Fibroblast of skin of scalp (primary cell): Measurements from ENCODE around the gene SLC1A1.
"Not testable (repeated sequence)": the region's sequence is repeated elsewhere in the genome, so short reads cannot be mapped to it uniquely, and the experiment has no call there.

Experiments
- DNase-seq: peaks from one replicate; pipeline ENCODE4 v3.0.0-alpha.2; 2013

SLC1A1 gene

DNA sequence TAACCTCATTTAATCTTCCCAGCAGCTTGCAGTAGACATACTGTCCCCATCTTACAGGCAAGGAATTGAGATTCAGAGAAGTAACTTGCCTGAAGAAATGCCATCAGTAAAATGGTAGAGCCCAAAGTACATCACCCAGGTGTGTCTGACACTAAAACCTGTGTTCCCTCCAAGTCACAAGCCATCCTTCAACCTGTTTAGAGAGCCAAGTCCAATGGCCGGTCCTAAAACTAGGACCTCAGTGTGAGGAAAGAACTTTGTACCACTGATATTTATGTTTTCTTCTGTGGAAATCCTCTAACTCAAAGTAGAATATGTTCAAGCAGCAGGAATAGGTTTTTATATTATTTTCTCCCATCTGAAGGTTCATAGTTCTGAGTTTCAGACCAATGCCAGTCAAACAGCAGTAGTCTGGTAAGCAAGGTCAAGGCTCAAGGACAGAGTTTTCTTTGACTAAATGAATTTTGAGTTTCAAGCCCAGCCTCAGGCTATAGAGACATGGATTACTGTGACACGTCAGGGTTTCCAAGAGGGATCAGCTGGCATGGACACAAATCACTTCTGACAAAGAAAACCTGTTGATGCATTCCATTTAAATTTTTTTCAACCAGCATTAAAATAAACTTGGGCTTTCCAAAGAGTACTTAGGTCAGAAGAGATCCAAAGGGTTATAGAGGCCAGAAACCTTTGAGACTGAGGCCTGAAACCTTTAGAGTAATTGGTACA lies 90.9 kb downstream of the SLC1A1 start:
- no peak for DNase-seq

- no peak for DNase-seq
Observed at GRCh38 chr9:4581861-4582565, 91.7 kb downstream of the SLC1A1 start.

GRCh38 chr9:4583001-4583400 lies 92.7 kb downstream of the SLC1A1 start:
- DNase-seq = no peak

DNA sequence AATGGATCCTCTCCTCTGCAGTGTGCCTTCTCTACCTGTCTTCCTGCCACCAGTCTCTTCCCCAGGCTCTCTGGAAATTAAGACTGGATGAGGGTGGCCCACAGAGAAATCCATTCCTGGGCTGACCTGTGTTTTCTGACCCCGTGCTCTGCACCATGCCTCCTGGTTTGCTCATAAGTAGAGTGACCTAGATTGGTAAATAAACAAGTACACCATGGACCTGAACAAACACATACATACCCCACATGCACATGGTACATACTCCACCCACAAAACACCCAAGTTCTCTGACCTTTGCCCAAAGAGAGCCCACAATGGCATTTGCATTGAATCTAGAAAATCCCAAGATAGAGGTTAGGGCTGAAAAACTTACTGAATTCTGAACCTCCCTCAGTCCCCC lies 94.4 kb downstream of the SLC1A1 start:
- DNase-seq = no peak

DNA sequence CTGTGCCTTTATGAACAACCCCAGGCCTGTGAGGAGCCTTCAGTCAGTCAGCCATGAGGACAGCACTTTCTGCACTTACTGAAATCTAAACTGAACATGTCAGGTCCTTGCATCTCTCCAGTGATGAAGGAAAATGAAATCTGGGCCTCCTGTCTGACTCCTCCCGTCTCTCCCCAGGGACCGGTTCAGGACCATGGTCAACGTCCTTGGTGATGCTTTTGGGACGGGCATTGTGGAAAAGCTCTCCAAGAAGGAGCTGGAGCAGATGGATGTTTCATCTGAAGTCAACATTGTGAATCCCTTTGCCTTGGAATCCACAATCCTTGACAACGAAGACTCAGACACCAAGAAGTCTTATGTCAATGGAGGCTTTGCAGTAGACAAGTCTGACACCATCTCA lies 94.9 kb downstream of the SLC1A1 start:
- DNase-seq = peak; percentile 18

DNA sequence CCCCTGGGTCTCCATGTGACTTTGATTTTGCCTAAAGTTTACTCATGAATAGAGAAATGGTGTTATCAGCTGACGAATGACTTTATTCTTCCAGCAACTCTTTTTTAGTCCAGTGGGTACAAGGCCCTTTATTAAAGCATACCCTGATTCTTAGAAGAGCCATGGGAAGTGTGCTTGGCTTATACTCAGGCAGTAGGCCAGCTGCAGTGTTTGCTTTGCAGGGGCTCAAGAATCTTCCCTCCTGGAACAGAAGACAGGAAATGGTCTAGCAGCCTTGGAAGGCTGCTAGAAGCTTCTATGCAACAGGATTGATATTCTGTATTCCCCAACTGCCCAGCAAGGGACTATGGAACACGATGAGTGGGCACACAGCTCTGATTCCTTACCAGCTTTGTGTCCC lies 98.5 kb downstream of the SLC1A1 start:
- DNase-seq = no peak

GRCh38 chr9:4590430-4591122 lies 100.3 kb downstream of the SLC1A1 start:
- DNase-seq = no peak

GRCh38 chr9:4591123-4591500 lies 100.8 kb downstream of the SLC1A1 start:
- DNase-seq = no peak

- DNase-seq = no peak
Observed at GRCh38 chr9:4592295-4592694, 102.0 kb downstream of the SLC1A1 start.

DNA sequence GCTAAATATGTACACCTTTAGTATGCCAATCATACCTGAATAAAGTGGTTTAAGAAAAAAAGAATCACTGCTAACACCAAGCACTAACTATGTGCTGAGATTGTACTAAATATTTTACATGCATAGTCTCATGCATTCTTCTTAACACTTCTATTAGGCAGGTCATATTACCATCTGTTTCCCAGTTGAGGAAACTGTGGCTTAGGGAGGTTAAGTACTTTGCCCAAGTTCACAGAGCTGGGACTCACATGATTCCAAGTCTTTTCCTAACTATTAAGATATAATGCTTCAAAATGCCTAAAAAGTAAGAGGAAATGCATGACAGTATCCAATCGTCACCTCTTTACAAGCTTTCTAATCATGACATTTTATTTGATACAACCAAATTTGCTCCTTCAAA lies 102.6 kb downstream of the SLC1A1 start:
- DNase-seq = no peak

GRCh38 chr9:4594545-4594944 lies 104.3 kb downstream of the SLC1A1 start:
- DNase-seq = no peak

DNA sequence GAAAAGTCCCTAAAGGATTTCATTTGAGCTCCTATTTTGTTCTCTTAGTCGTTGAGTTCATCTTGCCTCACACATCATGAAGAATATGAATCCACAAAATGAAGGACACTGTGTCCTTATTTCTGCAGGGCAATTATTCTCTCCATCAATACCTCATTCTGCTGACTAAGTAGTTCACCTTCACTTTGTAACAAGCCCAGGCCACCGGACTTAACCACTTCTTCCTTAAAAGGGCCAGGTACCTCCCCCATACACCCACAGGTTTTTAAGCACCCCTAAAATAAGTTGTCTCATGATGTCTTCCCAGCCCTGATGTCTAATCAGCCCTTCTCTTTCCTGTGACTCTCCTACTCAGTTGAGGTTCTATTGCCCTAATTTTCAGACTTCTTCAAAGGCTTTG lies 104.7 kb downstream of the SLC1A1 start:
- DNase-seq = no peak

DNA sequence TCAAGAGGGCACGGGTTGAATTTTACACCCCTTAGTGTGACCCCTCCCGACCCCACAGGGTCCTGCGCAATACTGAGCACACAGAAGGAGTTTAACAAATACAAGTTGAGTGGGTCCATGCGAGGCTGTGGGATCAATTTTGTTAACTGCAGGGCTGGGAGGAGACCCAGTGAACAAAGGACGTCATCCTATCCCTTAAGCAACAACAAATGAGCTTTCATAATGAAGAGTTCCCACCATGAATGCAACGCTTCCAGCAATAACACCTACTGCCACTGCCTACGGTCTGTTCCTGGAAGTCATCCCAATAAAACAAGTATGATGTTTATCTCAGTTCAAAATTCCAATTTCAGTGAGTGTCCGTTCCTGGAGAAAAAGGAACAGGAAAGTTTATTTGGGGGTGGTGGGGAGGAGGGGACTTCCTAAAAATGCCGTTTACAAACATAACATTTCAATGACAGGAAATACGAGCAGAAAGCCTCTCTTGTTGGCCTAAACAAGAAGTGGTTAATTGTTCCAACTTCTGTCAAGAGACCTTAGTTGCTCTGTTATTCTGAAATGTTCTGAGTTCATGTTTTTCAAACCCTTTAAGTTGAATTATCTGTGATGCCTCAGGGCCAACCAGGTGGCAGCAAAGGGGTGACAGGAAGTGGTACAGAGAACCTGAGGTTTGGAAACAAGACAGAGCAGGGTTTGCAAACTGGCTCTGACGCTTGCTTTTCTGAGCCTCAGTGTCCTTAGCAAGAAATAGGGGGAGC lies 106.1 kb downstream of the SLC1A1 start:
- no peak for DNase-seq

GRCh38 chr9:4600368-4600767 lies 110.1 kb downstream of the SLC1A1 start:
- no peak for DNase-seq

DNA sequence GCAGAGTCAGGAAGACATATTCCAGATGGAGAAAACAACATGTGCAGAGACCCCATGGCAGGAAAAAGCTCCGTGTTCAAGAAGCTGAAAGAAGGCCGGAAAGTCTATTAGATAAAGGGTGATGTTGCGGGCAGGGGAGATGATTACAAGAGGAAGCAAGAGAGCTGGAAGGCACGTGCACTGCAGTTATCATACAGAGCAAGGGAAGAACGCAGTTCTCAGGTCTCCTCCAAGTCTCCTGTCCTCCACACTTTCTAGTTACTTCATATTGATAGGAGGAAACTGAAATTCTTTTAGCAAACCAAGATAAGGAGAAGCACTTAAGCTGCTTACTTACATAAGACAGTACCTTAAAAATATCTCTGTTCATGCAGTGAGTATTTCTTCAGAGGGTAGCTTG lies 113.6 kb downstream of the SLC1A1 start:
- no peak for DNase-seq

GRCh38 chr9:4604678-4605095 lies 114.4 kb downstream of the SLC1A1 start:
- peak; percentile 63 for DNase-seq

DNA sequence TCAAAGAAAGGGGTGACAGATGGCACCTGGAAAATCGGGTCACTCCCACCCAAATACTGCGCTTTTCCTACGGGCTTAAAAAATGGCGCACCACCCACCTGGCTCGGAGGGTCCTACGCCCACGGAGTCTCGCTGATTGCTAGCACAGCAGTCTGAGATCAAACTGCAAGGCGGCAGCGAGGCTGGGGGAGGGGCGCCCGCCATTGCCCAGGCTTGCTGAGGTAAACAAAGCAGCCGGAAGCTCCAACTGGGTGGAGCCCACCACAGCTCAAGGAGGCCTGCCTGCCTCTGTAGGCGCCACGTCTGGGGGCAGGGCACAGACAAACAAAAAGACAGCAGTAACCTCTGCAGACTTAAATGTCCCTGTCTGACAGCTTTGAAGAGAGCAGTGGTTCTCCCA lies 115.8 kb downstream of the SLC1A1 start:
- not testable (repeated sequence) for DNase-seq

DNA sequence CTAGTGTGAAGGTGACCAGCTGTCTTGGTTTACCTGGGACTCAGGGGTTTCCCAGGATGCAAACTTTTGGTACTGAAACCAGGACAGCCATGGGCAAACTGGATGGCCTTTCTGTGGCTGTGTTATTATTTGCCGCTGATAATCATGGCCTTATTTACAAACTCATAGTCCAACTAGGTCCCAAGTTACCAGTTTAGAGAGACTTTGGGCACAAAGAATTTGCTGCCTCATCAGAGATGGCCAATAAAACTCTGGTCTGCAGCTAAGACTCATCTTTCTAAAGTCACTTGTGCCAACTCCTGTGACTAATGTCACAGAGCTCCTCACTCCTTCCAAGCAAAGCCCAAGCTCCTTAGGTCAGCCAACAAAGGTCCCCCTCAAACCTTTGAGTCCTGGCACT lies 124.4 kb downstream of the SLC1A1 start:
- DNase-seq = no peak

DNA sequence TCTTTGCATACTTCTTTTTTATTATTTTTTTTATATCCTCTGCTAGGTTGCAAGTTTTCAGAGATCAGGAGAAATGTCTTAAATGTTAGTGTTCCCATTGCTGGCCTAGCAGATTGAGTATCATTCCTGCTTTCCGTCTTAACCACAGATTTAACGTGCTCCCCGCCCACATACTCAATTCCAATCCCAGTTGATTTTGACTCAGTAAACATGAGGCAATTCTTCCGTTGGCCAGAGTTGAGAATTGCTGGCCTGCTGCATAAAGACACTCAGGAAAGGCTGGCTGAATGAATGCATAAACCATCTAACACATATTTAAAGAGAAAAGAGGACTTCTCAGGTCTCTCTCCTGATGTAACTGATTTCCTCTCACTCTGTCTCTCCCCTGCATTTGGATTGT lies 125.0 kb downstream of the SLC1A1 start:
- DNase-seq = peak; percentile 13

DNA sequence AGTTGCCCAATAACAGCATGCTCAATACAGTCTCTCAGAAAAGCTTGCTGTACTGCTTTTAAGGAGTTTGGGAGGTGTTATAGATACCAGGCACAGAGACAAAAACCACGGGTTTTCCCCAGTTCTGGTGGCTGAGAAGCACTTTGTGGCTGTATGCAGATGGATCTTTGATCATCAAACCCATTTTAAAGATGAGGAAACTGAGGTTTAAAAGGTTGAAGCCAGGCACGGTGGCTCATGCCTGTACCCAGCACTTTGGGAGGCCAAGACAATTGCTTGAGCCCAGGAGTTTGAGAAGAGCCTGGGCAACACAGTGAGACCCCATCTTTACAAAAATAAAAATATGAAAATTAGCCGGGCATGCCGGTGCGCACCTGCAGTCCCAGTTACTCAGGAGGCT lies 125.5 kb downstream of the SLC1A1 start:
- DNase-seq = no peak

DNA sequence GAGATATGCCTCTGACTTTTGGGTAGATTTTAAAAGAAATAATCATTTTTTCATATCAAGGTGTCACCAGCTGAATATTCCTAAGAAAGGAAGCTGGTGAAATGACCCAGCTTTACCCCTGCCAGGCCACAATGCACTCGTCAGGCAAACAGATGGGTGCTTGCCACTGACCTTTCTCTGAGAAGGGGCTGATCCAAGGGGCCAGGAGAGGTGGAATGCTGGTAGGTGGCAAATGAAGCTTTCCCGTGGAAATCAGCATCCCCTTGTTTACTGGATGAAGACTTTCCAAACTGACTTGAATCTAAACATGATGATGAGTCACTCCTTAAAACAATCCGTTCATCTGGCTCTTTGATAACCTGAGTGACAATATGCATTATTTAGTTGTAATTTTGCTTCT lies 127.5 kb downstream of the SLC1A1 start:
- DNase-seq = no peak

GRCh38 chr9:4618700-4619099 lies 128.4 kb downstream of the SLC1A1 start:
- no peak for DNase-seq
